ENCODE results near the gene ADM5.

The ADM5 gene

DNA sequence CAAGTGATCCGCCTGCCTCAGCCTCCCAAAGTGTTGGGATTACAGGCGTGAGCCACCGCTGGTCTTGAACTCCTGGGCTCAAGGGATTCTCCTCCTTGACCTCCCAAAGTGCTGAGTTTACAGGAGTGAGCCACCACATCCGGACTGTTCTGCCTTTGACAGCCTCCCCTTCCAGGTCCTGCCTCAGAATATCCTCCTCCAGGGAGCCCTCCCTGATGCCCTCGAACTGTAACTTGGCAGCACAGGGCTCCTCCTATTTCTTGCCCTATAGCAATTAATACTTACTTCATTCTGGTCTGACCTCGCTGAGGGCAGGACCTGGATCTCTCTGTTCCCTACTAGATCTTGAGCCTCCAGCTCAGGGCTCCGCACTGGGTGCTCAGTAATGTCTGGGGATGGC is 7.5 kb downstream of the ADM5 start:
- no peaks in the 10 kb centered on the region for H3K27me3 ChIP-seq (ENCODE audit: control insufficient read depth, insufficient read depth, low read length)
- no peaks in the 10 kb centered on the region for H3K9me3 ChIP-seq (ENCODE audit: control insufficient read depth, low read depth, low read length)
- no peaks in the 10 kb centered on the region for H3K4me1 ChIP-seq (ENCODE audit: control insufficient read depth, low read depth, low read length)
- H3K36me3 ChIP-seq (ENCODE audit: control insufficient read depth, low read depth, low read length) = peaks cover 17% of the 10 kb centered on the region
- H3K4me3 ChIP-seq (ENCODE audit: low read length) = no peak overlapping the region
- no peak overlapping the region for H3K27ac ChIP-seq (ENCODE audit: low read length)
- no peak overlapping the region for H3K9ac ChIP-seq (ENCODE audit: low read length)

- Histone ChIP-seq H3K4me1 (ENCODE audit: control insufficient read depth, low read depth, low read length) (no peaks in the 10 kb centered on the region), H3K36me3 (ENCODE audit: control insufficient read depth, low read depth, low read length) (peaks cover 10% of the 10 kb centered on the region), H3K9me3 (ENCODE audit: control insufficient read depth, low read depth, low read length) (no peaks in the 10 kb centered on the region), H3K4me3 (ENCODE audit: low read length) (no peak overlapping the region), H3K27ac (ENCODE audit: low read length) (no peak overlapping the region), H3K27me3 (ENCODE audit: control insufficient read depth, insufficient read depth, low read length) (no peaks in the 10 kb centered on the region), H3K9ac (ENCODE audit: low read length) (no peak overlapping the region)
Observed at GRCh38 chr19:49699364-49699763, 10.0 kb downstream of the ADM5 start.

DNA sequence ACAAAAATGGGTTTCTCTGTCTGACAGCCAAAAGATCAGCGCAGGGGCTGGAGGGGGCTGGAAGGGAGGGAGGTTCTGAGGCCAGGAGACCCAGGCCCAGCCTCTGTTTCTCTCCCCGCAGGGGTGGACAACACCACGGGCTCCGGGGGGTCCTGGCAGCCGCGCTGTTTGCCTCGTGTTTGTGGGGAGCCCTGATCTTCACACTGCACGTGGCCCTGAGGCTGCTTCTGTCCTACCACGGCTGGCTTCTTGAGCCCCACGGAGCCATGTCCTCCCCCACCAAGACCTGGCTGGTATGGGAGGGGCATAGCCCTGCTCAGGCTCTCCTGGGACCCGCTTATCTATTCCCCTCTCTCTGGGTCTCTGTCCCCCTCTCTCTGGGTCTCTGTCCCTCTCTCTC is 11.2 kb downstream of the ADM5 start:
- Histone ChIP-seq H3K9ac (ENCODE audit: low read length) (no peak overlapping the region), H3K27me3 (ENCODE audit: control insufficient read depth, insufficient read depth, low read length) (no peaks in the 10 kb centered on the region), H3K27ac (ENCODE audit: low read length) (no peak overlapping the region), H3K4me3 (ENCODE audit: low read length) (no peak overlapping the region), H3K36me3 (ENCODE audit: control insufficient read depth, low read depth, low read length) (peaks cover 19% of the 10 kb centered on the region), H3K9me3 (ENCODE audit: control insufficient read depth, low read depth, low read length) (no peaks in the 10 kb centered on the region), H3K4me1 (ENCODE audit: control insufficient read depth, low read depth, low read length) (no peaks in the 10 kb centered on the region)

GRCh38 chr19:49701271-49701786 is 11.9 kb downstream of the ADM5 start:
- Histone ChIP-seq H3K27me3 (ENCODE audit: control insufficient read depth, insufficient read depth, low read length) (no peaks in the 10 kb centered on the region), H3K9ac (ENCODE audit: low read length) (no peak overlapping the region), H3K9me3 (ENCODE audit: control insufficient read depth, low read depth, low read length) (no peaks in the 10 kb centered on the region), H3K4me1 (ENCODE audit: control insufficient read depth, low read depth, low read length) (no peaks in the 10 kb centered on the region), H3K36me3 (ENCODE audit: control insufficient read depth, low read depth, low read length) (peaks cover 25% of the 10 kb centered on the region), H3K27ac (ENCODE audit: low read length) (no peak overlapping the region), H3K4me3 (ENCODE audit: low read length) (no peak overlapping the region)

GRCh38 chr19:49704888-49705642 is 15.7 kb downstream of the ADM5 start:
- Histone ChIP-seq H3K4me1 (ENCODE audit: control insufficient read depth, low read depth, low read length) (no peaks in the 10 kb centered on the region), H3K9me3 (ENCODE audit: control insufficient read depth, low read depth, low read length) (no peaks in the 10 kb centered on the region), H3K4me3 (ENCODE audit: low read length) (no peak overlapping the region), H3K9ac (ENCODE audit: low read length) (no peak overlapping the region), H3K27ac (ENCODE audit: low read length) (no peak overlapping the region), H3K27me3 (ENCODE audit: control insufficient read depth, insufficient read depth, low read length) (no peaks in the 10 kb centered on the region), H3K36me3 (ENCODE audit: control insufficient read depth, low read depth, low read length) (peaks cover 27% of the 10 kb centered on the region)

DNA sequence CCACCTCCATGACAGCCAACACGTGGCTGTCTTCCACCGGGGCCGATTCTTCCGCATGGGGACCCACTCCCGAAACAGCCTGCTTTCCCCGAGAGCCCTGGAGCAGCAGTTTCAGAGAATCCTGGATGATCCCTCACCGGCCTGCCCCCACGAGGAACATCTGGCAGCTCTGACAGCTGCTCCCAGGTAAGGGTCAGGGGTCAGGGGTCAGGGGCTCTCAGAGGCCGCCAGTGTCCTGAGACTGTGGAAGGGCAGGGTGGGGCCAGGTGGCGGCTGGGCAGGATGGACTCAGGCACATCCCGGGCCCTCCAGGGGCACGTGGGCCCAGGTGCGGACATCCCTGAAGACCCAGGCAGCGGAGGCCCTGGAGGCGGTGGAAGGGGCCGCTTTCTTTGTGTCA is 16.5 kb downstream of the ADM5 start:
- peaks cover 33% of the 10 kb centered on the region for H3K36me3 ChIP-seq (ENCODE audit: control insufficient read depth, low read depth, low read length)
- H3K4me1 ChIP-seq (ENCODE audit: control insufficient read depth, low read depth, low read length) = no peaks in the 10 kb centered on the region
- no peak overlapping the region for H3K27ac ChIP-seq (ENCODE audit: low read length)
- no peaks in the 10 kb centered on the region for H3K9me3 ChIP-seq (ENCODE audit: control insufficient read depth, low read depth, low read length)
- no peak overlapping the region for H3K9ac ChIP-seq (ENCODE audit: low read length)
- H3K27me3 ChIP-seq (ENCODE audit: control insufficient read depth, insufficient read depth, low read length) = no peaks in the 10 kb centered on the region
- no peak overlapping the region for H3K4me3 ChIP-seq (ENCODE audit: low read length)

- no peaks in the 10 kb centered on the region for H3K9me3 ChIP-seq (ENCODE audit: control insufficient read depth, low read depth, low read length)
- H3K9ac ChIP-seq (ENCODE audit: low read length) = no peak overlapping the region
- peaks cover 3% of the 10 kb centered on the region for H3K4me1 ChIP-seq (ENCODE audit: control insufficient read depth, low read depth, low read length)
- H3K36me3 ChIP-seq (ENCODE audit: control insufficient read depth, low read depth, low read length) = peaks cover 31% of the 10 kb centered on the region
- H3K27ac ChIP-seq (ENCODE audit: low read length) = no peak overlapping the region
- H3K4me3 ChIP-seq (ENCODE audit: low read length) = no peak overlapping the region
- no peaks in the 10 kb centered on the region for H3K27me3 ChIP-seq (ENCODE audit: control insufficient read depth, insufficient read depth, low read length)
Observed at GRCh38 chr19:49710372-49710951, 21.1 kb downstream of the ADM5 start.

DNA sequence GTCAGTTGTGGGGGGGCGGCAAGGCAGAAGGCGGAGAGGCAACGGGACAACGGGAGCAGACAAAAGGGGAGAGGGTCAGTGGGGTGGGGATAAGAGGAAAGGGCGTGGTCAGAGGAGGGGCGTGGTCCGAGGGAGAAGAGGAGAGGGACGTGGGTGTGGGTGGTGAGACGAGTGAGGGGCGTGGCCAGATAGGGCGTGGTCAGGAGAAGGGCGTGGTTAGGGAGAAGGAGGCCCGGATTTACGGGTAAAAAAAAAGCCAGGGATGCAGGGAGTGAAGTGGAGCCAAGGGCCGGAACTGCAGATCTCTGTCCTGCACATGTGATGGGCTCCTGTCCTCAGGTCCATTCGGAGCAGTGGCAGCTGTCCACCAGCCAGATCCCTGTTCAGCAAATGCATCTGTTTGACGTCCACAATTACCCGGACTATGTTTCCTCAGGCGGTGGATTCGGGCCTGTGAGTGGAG is 23.0 kb downstream of the ADM5 start:
- H3K4me3 ChIP-seq (ENCODE audit: low read length) = no peak overlapping the region
- H3K27me3 ChIP-seq (ENCODE audit: control insufficient read depth, insufficient read depth, low read length) = no peaks in the 10 kb centered on the region
- no peak overlapping the region for H3K27ac ChIP-seq (ENCODE audit: low read length)
- no peak overlapping the region for H3K9ac ChIP-seq (ENCODE audit: low read length)
- peaks cover 3% of the 10 kb centered on the region for H3K4me1 ChIP-seq (ENCODE audit: control insufficient read depth, low read depth, low read length)
- no peaks in the 10 kb centered on the region for H3K9me3 ChIP-seq (ENCODE audit: control insufficient read depth, low read depth, low read length)
- H3K36me3 ChIP-seq (ENCODE audit: control insufficient read depth, low read depth, low read length) = peaks cover 18% of the 10 kb centered on the region

DNA sequence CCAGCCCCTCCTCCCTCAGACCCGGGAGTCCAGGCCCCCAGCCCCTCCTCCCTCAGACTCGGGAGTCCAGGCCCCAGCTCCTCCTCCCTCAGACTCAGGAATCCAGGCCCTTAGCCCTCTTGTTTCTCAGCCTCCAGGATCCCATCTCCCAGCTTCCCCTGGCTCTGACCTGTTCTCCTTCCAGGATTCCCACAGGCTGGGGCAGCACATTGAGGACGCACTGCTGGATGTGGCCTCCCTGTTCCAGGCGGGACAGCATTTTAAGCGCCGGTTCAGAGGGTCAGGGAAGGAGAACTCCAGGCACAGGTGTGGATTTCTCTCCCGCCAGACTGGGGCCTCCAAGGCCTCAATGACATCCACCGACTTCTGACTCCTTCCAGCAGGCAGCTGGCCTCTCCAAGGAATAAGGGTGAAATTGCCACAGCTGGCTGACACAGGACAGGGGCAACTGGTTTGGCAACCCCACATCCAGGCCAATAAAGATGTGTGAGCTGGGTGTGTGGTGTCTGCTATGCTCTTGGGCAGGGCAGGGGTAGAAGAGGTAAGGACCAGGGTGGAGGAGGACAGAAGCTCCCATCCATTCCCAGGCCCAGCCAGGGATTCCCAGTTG is 23.9 kb downstream of the ADM5 start:
- Histone ChIP-seq H3K9me3 (ENCODE audit: control insufficient read depth, low read depth, low read length) (no peaks in the 10 kb centered on the region), H3K27me3 (ENCODE audit: control insufficient read depth, insufficient read depth, low read length) (no peaks in the 10 kb centered on the region), H3K27ac (ENCODE audit: low read length) (no peak overlapping the region), H3K4me1 (ENCODE audit: control insufficient read depth, low read depth, low read length) (peaks cover 3% of the 10 kb centered on the region), H3K9ac (ENCODE audit: low read length) (no peak overlapping the region), H3K36me3 (ENCODE audit: control insufficient read depth, low read depth, low read length) (peaks cover 18% of the 10 kb centered on the region), H3K4me3 (ENCODE audit: low read length) (no peak overlapping the region)

DNA sequence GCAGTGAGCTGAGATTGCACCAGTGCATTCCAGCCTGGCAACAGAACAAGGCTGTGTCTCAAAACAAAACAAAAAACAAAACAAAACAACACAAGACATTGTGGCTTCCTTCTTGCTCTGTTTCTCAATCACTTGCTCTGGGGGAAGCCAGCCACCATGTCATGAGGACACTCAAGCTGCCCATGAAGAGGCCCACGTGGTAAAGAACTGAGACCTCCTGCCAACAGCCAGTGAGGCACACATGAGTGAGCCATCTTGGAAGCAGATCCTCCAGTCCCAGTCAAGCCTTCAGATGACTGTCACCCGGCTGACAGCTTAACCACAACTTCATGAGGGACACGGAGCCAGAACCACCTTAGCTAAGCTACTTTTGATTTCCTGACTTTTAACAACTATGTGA is 26.8 kb downstream of the ADM5 start:
- Histone ChIP-seq H3K9me3 (ENCODE audit: control insufficient read depth, low read depth, low read length) (no peaks in the 10 kb centered on the region), H3K36me3 (ENCODE audit: control insufficient read depth, low read depth, low read length) (peaks cover 6% of the 10 kb centered on the region), H3K9ac (ENCODE audit: low read length) (no peak overlapping the region), H3K4me3 (ENCODE audit: low read length) (no peak overlapping the region), H3K27me3 (ENCODE audit: control insufficient read depth, insufficient read depth, low read length) (no peaks in the 10 kb centered on the region), H3K4me1 (ENCODE audit: control insufficient read depth, low read depth, low read length) (peaks cover 3% of the 10 kb centered on the region), H3K27ac (ENCODE audit: low read length) (no peak overlapping the region)

- H3K9me3 ChIP-seq (ENCODE audit: control insufficient read depth, low read depth, low read length) = no peaks in the 10 kb centered on the region
- no peak overlapping the region for H3K27ac ChIP-seq (ENCODE audit: low read length)
- no peaks in the 10 kb centered on the region for H3K36me3 ChIP-seq (ENCODE audit: control insufficient read depth, low read depth, low read length)
- H3K4me1 ChIP-seq (ENCODE audit: control insufficient read depth, low read depth, low read length) = no peaks in the 10 kb centered on the region
- H3K4me3 ChIP-seq (ENCODE audit: low read length) = no peak overlapping the region
- H3K9ac ChIP-seq (ENCODE audit: low read length) = no peak overlapping the region
- H3K27me3 ChIP-seq (ENCODE audit: control insufficient read depth, insufficient read depth, low read length) = no peaks in the 10 kb centered on the region
Observed at GRCh38 chr19:49718511-49718910, 29.1 kb downstream of the ADM5 start.
